CD4-positive, alpha-beta T cell (primary cell): Measurements from ENCODE around the gene ABHD13. TPM values are rescaled to one million over a fixed set of nuclear protein-coding genes. Genes with fewer than 3 reads are reported as not detected.

Experiments used
- ATAC-seq: fragments of 200-7000 bp; cut with Tn5 transposase; one replicate; pipeline ENCODE4 v1.10.0; 2022; ENCODE audit warnings: mild to moderate bottlenecking; ENCODE audit not compliant: poor library complexity
- CTCF ChIA-PET: fragments of 350-600 bp; sonication (Branson Sonifier 250); formaldehyde crosslinking; loops from one replicate; lab custom pipeline; 2021; ENCODE audit warnings: antibody characterized with exemption, inconsistent platforms; lab: Charles Lee
- POLR2A ChIA-PET: fragments of 350-600 bp; sonication (Branson Sonifier 250); formaldehyde crosslinking; loops from one replicate; lab custom pipeline; 2021; ENCODE audit warnings: antibody characterized with exemption, inconsistent platforms; lab: Charles Lee
- DNase-seq, 14 experiments: peaks; one replicate each; pipeline ENCODE4 v3.0.0-alpha.2; 2013 to 2020; ENCODE audit warnings: mixed read lengths in 2 of 14
- H3K27ac ChIP-seq, 2 donors: one replicate each; pipeline versions ENCODE4 v1.5.1 to v1.7.0; 2013; ENCODE audit warnings: low read length in 2 of 2, low read depth in 1 of 2, mild to moderate bottlenecking in 1 of 2
- H3K27me3 ChIP-seq, 2 experiments: 1 replicate in 1 of 2; 2 replicates in 1 of 2; pipeline versions ENCODE4 v1.6.1 to v1.7.0; 2013; ENCODE audit warnings: low read length in 2 of 2, control low read depth in 1 of 2, mild to moderate bottlenecking in 1 of 2, moderate library complexity in 1 of 2; ENCODE audit not compliant: insufficient read depth in 2 of 2, control insufficient read depth in 1 of 2
- H3K36me3 ChIP-seq: one replicate; pipeline ENCODE4 v1.6.1; 2013; ENCODE audit warnings: low read length, control low read depth; ENCODE audit not compliant: insufficient read depth
- H3K4me1 ChIP-seq: one replicate; pipeline ENCODE4 v1.6.1; 2013; ENCODE audit warnings: low read length, control low read depth; ENCODE audit not compliant: insufficient read depth
- H3K4me3 ChIP-seq: one replicate; pipeline ENCODE4 v1.5.1; 2013; ENCODE audit warnings: mild to moderate bottlenecking, low read length, moderate library complexity
- H3K9me3 ChIP-seq, 2 experiments: 1 replicate in 1 of 2; 2 replicates in 1 of 2; pipeline versions ENCODE4 v1.6.1 to v1.7.0; 2013; ENCODE audit warnings: low read length in 2 of 2, mild to moderate bottlenecking in 2 of 2, control low read depth in 1 of 2, moderate library complexity in 1 of 2; ENCODE audit not compliant: control insufficient read depth in 1 of 2, insufficient read depth in 1 of 2
- H3K27ac Mint-ChIP-seq: one replicate; pipeline ENCODE4 v1.8.0; 2020; ENCODE audit warnings: mixed read lengths
- H3K27me3 Mint-ChIP-seq: one replicate; pipeline ENCODE4 v1.8.0; 2021; ENCODE audit warnings: mixed read lengths
- H3K36me3 Mint-ChIP-seq: one replicate; pipeline ENCODE4 v1.8.0; 2021; ENCODE audit warnings: low read depth, mixed read lengths
- H3K4me1 Mint-ChIP-seq: one replicate; pipeline ENCODE4 v1.8.0; 2021; ENCODE audit warnings: low read depth, mixed read lengths
- H3K4me3 Mint-ChIP-seq: one replicate; pipeline ENCODE4 v1.8.0; 2020; ENCODE audit warnings: mild to moderate bottlenecking, mixed read lengths
- H3K9me3 Mint-ChIP-seq: one replicate; pipeline ENCODE4 v1.8.0; 2020; ENCODE audit warnings: mixed read lengths
- CTCF ChIP-seq: fragments of 200-600 bp; IDR thresholded peaks from one replicate; pipeline ENCODE4 v1.8.0; 2022; ENCODE audit warnings: antibody characterized with exemption, mild to moderate bottlenecking
- intact Hi-C, 2 experiments: fragments of 100-400 bp; cut with DNase I in 1 of 2; cut with micrococcal nuclease in 1 of 2; formaldehyde crosslinking; loops; one replicate each; pipeline versions ENCODE4 v1.15.1 to v1.9.0; 2023 to 2025; cut with DNase I, micrococcal nuclease
- total RNA-seq, 174 experiments: library from RNA in 2 of 174; stranded (reverse) in 2 of 174; gene quantifications; one replicate each; pipeline ENCODE4 v1.2.3 and lab custom pipeline; 2021 to 2026

ABHD13 gene
- total RNA-seq, 2 experiments from 2014 or later: 18.0 to 18.6 TPM

GRCh38 chr13:108194435-108194936 is 23.7 kb upstream of the ABHD13 start:
- Histone ChIP-seq H3K9me3 (peaks cover 12 to 20% of the 10 kb centered on the region in 2 experiments), H3K36me3 (no peaks in the 10 kb centered on the region), H3K27ac (no peak overlapping the region), H3K4me3 (no peak overlapping the region), H3K4me1 (no peaks in the 10 kb centered on the region), H3K27me3 (peaks cover 0 to 7% of the 10 kb centered on the region in 2 experiments)
- ChIA-PET POLR2A (no interaction called here), CTCF (no interaction called here)
- intact Hi-C loops: no loop called here
- ATAC-seq (no peak), DNase-seq (no peak)
- Mint-ChIP-seq H3K36me3 (no peaks in the 10 kb centered on the region), H3K9me3 (peaks cover 16% of the 10 kb centered on the region), H3K27me3 (peaks cover 30% of the 10 kb centered on the region), H3K27ac (no peak overlapping the region), H3K4me3 (no peak overlapping the region), H3K4me1 (no peaks in the 10 kb centered on the region)
- TF ChIP-seq CTCF: no peak

DNA sequence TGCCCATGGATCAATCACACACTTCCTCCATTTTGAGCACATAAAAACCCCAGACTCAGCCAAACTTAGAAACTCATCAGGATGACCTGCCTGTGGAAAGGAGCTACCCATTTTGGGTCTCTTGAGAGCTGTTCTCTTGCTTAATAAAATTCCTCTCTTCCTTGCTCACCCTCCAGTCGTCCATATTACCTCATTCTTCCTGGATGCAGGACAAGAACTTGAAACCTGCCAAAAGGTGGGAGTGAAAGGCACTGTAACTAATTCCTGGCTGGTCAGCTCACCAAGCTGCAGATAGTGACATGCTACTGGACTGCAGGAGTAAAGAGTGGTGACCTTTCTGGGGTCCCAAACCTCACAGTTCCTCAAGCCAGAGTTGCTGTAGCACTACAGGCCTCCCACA is 23.0 kb upstream of the ABHD13 start:
- ATAC-seq (no peak), DNase-seq (no peak)
- H3K27me3 ChIP-seq: peaks cover 0 to 7% of the 10 kb centered on the region in 2 experiments
- H3K4me3 ChIP-seq: no peak overlapping the region
- TF ChIP-seq CTCF: no peak
- no peaks in the 10 kb centered on the region for H3K4me1 Mint-ChIP-seq
- H3K36me3 Mint-ChIP-seq: no peaks in the 10 kb centered on the region
- H3K4me1 ChIP-seq: no peaks in the 10 kb centered on the region
- intact Hi-C loops: no loop called here
- H3K4me3 Mint-ChIP-seq: no peak overlapping the region
- CTCF ChIA-PET: no interaction called here
- no peak overlapping the region for H3K27ac ChIP-seq
- H3K27me3 Mint-ChIP-seq: peaks cover 25% of the 10 kb centered on the region
- H3K36me3 ChIP-seq: no peaks in the 10 kb centered on the region
- POLR2A ChIA-PET: no interaction called here
- peaks cover 16% of the 10 kb centered on the region for H3K9me3 Mint-ChIP-seq
- peaks cover 12 to 20% of the 10 kb centered on the region in 2 experiments for H3K9me3 ChIP-seq
- H3K27ac Mint-ChIP-seq: no peak overlapping the region

DNA sequence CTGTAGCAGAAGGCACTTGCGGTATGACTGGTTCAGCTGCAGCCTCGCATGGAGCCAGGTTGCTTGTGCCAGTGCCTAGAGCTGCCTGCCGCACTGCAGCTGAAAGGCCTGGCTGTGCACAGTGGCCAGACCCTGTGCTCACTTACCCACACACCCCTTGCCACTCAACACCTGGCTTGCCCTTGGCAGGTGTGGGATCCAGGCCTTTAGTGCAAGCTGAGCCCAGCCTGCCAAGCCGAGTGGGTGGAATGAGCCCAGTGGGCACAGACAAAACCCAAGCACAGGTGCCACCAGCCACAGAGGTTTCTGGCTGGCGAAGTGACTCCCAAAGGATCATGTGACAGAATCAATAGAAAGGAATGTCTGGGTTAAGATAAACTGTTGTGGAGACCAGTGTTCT is 22.3 kb upstream of the ABHD13 start:
- no peaks in the 10 kb centered on the region for H3K4me1 ChIP-seq
- TF ChIP-seq CTCF: no peak
- Mint-ChIP-seq H3K4me3 (no peak overlapping the region), H3K4me1 (no peaks in the 10 kb centered on the region), H3K9me3 (peaks cover 12% of the 10 kb centered on the region), H3K27ac (no peak overlapping the region), H3K36me3 (no peaks in the 10 kb centered on the region), H3K27me3 (peaks cover 19% of the 10 kb centered on the region)
- H3K27me3 ChIP-seq: peaks cover 0 to 7% of the 10 kb centered on the region in 2 experiments
- CTCF ChIA-PET: no interaction called here
- no peak overlapping the region for H3K27ac ChIP-seq
- ATAC-seq (no peak), DNase-seq (no peak)
- H3K4me3 ChIP-seq: no peak overlapping the region
- POLR2A ChIA-PET: no interaction called here
- peaks cover 12 to 20% of the 10 kb centered on the region in 2 experiments for H3K9me3 ChIP-seq
- intact Hi-C loops: no loop called here
- H3K36me3 ChIP-seq: no peaks in the 10 kb centered on the region
